CD4-positive, CD25-positive, alpha-beta regulatory T cell (primary cell): ENCODE measurements around the gene TENT4A. TPM values are rescaled to one million over a fixed set of nuclear protein-coding genes. Genes with fewer than 3 reads are reported as not detected.
"Not testable (repeated sequence)": the region's sequence is repeated elsewhere in the genome, so short reads cannot be mapped to it uniquely, and the experiment has no call there.

ENCODE experiments used
- ATAC-seq, 2 donors: fragments of 150-1000 bp; cut with Tn5 transposase; one replicate each; pipeline ENCODE4 v1.10.0; 2021; ENCODE audit warnings: low read depth in 2 of 2, moderate number of reproducible peaks in 2 of 2, moderate library complexity in 1 of 2
- DNase-seq, 3 donors: peaks; one replicate each; pipeline versions ENCODE4 v3.0.0 to v3.0.0-alpha.2; 2012 to 2022; ENCODE audit warnings: mixed read lengths in 1 of 3
- H3K27ac ChIP-seq: one replicate; pipeline ENCODE4 v1.7.0; 2013; ENCODE audit warnings: mild to moderate bottlenecking, low read length; ENCODE audit not compliant: insufficient read depth, poor library complexity, severe bottlenecking
- H3K27me3 ChIP-seq: one replicate; pipeline ENCODE4 v1.7.0; 2013; ENCODE audit warnings: low read length; ENCODE audit not compliant: control insufficient read depth, insufficient read depth
- H3K36me3 ChIP-seq: one replicate; pipeline ENCODE4 v1.7.0; 2013; ENCODE audit warnings: mild to moderate bottlenecking, low read length, moderate library complexity; ENCODE audit not compliant: control insufficient read depth, insufficient read depth
- H3K4me1 ChIP-seq: 2 replicates; pipeline ENCODE4 v1.7.0; 2013; ENCODE audit warnings: mild to moderate bottlenecking, low read length; ENCODE audit not compliant: insufficient read depth, control insufficient read depth, poor library complexity, severe bottlenecking
- H3K4me3 ChIP-seq: one replicate; pipeline ENCODE4 v1.7.0; 2013; ENCODE audit warnings: low read depth, mild to moderate bottlenecking, low read length, moderate library complexity
- H3K9me3 ChIP-seq, 2 experiments: 1 replicate in 1 of 2; 2 replicates in 1 of 2; pipeline ENCODE4 v1.7.0; 2013; ENCODE audit warnings: low read length in 2 of 2, mild to moderate bottlenecking in 1 of 2, moderate library complexity in 1 of 2; ENCODE audit not compliant: control insufficient read depth in 2 of 2
- H3K27ac Mint-ChIP-seq, 3 donors: one replicate each; pipeline ENCODE4 v1.8.0; 2020 to 2022; ENCODE audit warnings: mild to moderate bottlenecking in 3 of 3, mixed read lengths in 3 of 3, moderate library complexity in 2 of 3
- H3K27me3 Mint-ChIP-seq: one replicate; pipeline ENCODE4 v1.8.0; 2022; ENCODE audit warnings: mild to moderate bottlenecking, mixed read lengths
- H3K36me3 Mint-ChIP-seq: one replicate; pipeline ENCODE4 v1.8.0; 2020; ENCODE audit warnings: mixed read lengths
- H3K4me1 Mint-ChIP-seq, 4 donors: one replicate each; pipeline ENCODE4 v1.8.0; 2020 to 2022; ENCODE audit warnings: mixed read lengths in 4 of 4, mild to moderate bottlenecking in 1 of 4
- H3K4me3 Mint-ChIP-seq, 4 donors: one replicate each; pipeline ENCODE4 v1.8.0; 2020 to 2022; ENCODE audit warnings: mild to moderate bottlenecking in 4 of 4, mixed read lengths in 4 of 4, moderate library complexity in 3 of 4
- H3K9me3 Mint-ChIP-seq, 7 donors: one replicate each; pipeline ENCODE4 v1.8.0; 2020 to 2022; ENCODE audit warnings: mixed read lengths in 7 of 7, mild to moderate bottlenecking in 3 of 7, moderate library complexity in 2 of 7
- polyA plus RNA-seq, 4 donors: library from polyadenylated mRNA; unstranded; fragments of 300-500 nt; fragmentation: Illumina TruSeq; gene quantifications; one replicate each; pipeline ENCODE4 v1.2.3, GENCODE V29; 2021
- total RNA-seq: library from RNA; stranded (reverse); gene quantifications from one replicate; pipeline ENCODE4 v1.2.3, GENCODE V29; 2022

The TENT4A gene
- total RNA-seq (66.5 TPM), polyA plus RNA-seq (1 to 10 TPM in 2 of 4 donors, under 1 TPM in 2; 0.74 to 3.2 (median 1.0) TPM)

- peaks cover 6% of the 10 kb centered on the region for H3K27me3 Mint-ChIP-seq
- peak within 1 kb of the TSS; percentile 88 for H3K27ac ChIP-seq
- DNase-seq = peak in 1 of 3 donors; percentile 29
- H3K4me1 Mint-ChIP-seq = peaks cover 6 to 43% (median 29%) of the 10 kb centered on the region in 4 donors
- ATAC-seq = no peak
- peaks cover 6% of the 10 kb centered on the region for H3K36me3 Mint-ChIP-seq
- H3K4me1 ChIP-seq = peaks cover 46% of the 10 kb centered on the region
- H3K27me3 ChIP-seq = no peaks in the 10 kb centered on the region
- H3K4me3 ChIP-seq = peak within 1 kb of the TSS; percentile 70
- H3K9me3 Mint-ChIP-seq = peaks cover 0 to 5% (median 0%) of the 10 kb centered on the region in 7 donors
- no peaks in the 10 kb centered on the region for H3K9me3 ChIP-seq
- peaks cover under 1% of the 10 kb centered on the region for H3K36me3 ChIP-seq
- peak within 1 kb of the TSS; percentile 89 to 95 (median 90) for H3K27ac Mint-ChIP-seq
- peak within 1 kb of the TSS; percentile 90 to 95 (median 92) for H3K4me3 Mint-ChIP-seq
Observed at GRCh38 chr5:6713274-6714225, at the start of gene TENT4A. Gene TENT4A, plus strand, starts transcription at chr5:6713432. Its CDS starts 552 bp downstream, at chr5:6713984.

- DNase-seq (no peak), ATAC-seq (no peak)
- Histone ChIP-seq H3K9me3 (no peaks in the 10 kb centered on the region), H3K27me3 (no peaks in the 10 kb centered on the region), H3K36me3 (no peaks in the 10 kb centered on the region), H3K4me1 (no peaks in the 10 kb centered on the region), H3K27ac (no peak overlapping the region), H3K4me3 (no peak overlapping the region)
- Mint-ChIP-seq H3K4me1 (peaks cover 0 to 5% (median 0%) of the 10 kb centered on the region in 4 donors), H3K27me3 (no peaks in the 10 kb centered on the region), H3K9me3 (peaks cover 0 to 5% (median 0%) of the 10 kb centered on the region in 7 donors), H3K27ac (no peak overlapping the region), H3K36me3 (peaks cover 25% of the 10 kb centered on the region), H3K4me3 (no peak overlapping the region)
Observed at GRCh38 chr5:6666762-6667161, 46.5 kb upstream of the TENT4A start.

GRCh38 chr5:6667648-6668047 lies 45.6 kb upstream of the TENT4A start:
- no peak overlapping the region for H3K4me3 Mint-ChIP-seq
- H3K27me3 Mint-ChIP-seq = no peaks in the 10 kb centered on the region
- peaks cover 20% of the 10 kb centered on the region for H3K36me3 Mint-ChIP-seq
- peaks cover 0 to under 1% (median 0%) of the 10 kb centered on the region in 4 donors for H3K4me1 Mint-ChIP-seq
- no peaks in the 10 kb centered on the region for H3K27me3 ChIP-seq
- no peak for ATAC-seq
- H3K27ac ChIP-seq = no peak overlapping the region
- no peak overlapping the region for H3K27ac Mint-ChIP-seq
- H3K36me3 ChIP-seq = no peaks in the 10 kb centered on the region
- H3K4me1 ChIP-seq = no peaks in the 10 kb centered on the region
- H3K4me3 ChIP-seq = no peak overlapping the region
- no peaks in the 10 kb centered on the region for H3K9me3 ChIP-seq
- no peak for DNase-seq
- H3K9me3 Mint-ChIP-seq = peaks cover 0 to 5% (median 0%) of the 10 kb centered on the region in 7 donors

DNA sequence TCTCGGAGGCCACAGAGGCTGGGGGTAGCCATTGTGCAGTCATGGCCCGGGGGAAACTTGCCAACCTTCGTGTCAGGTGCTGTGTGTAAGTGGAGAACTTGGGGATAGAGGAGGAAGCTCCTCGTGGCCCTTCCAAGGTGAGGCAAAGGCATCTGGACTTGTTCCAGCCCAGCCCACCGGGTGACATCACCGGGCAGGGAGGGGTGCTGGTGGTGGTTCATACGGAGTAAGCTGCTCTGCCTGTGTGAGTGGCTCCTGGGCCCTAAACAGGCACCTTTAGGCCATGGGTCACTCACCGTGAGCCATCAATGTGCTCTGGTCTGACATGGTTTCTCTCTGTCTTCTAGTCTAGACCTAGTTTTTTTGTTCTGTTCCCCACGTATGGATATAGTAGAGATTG lies 44.5 kb upstream of the TENT4A start:
- not testable (repeated sequence) for H3K27me3 ChIP-seq, H3K4me3 Mint-ChIP-seq, H3K27ac Mint-ChIP-seq, ATAC-seq, H3K9me3 ChIP-seq, H3K27me3 Mint-ChIP-seq, H3K9me3 Mint-ChIP-seq, H3K4me3 ChIP-seq, H3K4me1 Mint-ChIP-seq, H3K36me3 ChIP-seq, DNase-seq, H3K4me1 ChIP-seq, H3K27ac ChIP-seq
- peaks cover 23% of the 10 kb centered on the region for H3K36me3 Mint-ChIP-seq

- DNase-seq = no peak
- Mint-ChIP-seq H3K9me3 (peaks cover 0 to 6% (median 2%) of the 10 kb centered on the region in 7 donors), H3K27ac (no peak overlapping the region), H3K4me3 (no peak overlapping the region), H3K4me1 (no peaks in the 10 kb centered on the region), H3K36me3 (peaks cover 23% of the 10 kb centered on the region), H3K27me3 (no peaks in the 10 kb centered on the region)
- ATAC-seq = no peak
- H3K9me3 ChIP-seq = no peaks in the 10 kb centered on the region
- H3K27ac ChIP-seq = no peak overlapping the region
- no peak overlapping the region for H3K4me3 ChIP-seq
- H3K4me1 ChIP-seq = no peaks in the 10 kb centered on the region
- no peaks in the 10 kb centered on the region for H3K27me3 ChIP-seq
- H3K36me3 ChIP-seq = no peaks in the 10 kb centered on the region
Observed at GRCh38 chr5:6673031-6673430, 40.2 kb upstream of the TENT4A start.

- Histone ChIP-seq H3K9me3 (no peaks in the 10 kb centered on the region), H3K4me3 (no peak overlapping the region), H3K27ac (no peak overlapping the region), H3K36me3 (no peaks in the 10 kb centered on the region), H3K27me3 (no peaks in the 10 kb centered on the region), H3K4me1 (no peaks in the 10 kb centered on the region)
- Mint-ChIP-seq H3K27me3 (peaks cover 4% of the 10 kb centered on the region), H3K9me3 (peaks cover 0 to 6% (median 2%) of the 10 kb centered on the region in 7 donors), H3K4me1 (no peaks in the 10 kb centered on the region), H3K36me3 (peaks cover 20% of the 10 kb centered on the region), H3K27ac (no peak overlapping the region), H3K4me3 (no peak overlapping the region)
- ATAC-seq = no peak
- DNase-seq = no peak
Observed at GRCh38 chr5:6673963-6674362, 39.3 kb upstream of the TENT4A start.

GRCh38 chr5:6674421-6674820 lies 38.8 kb upstream of the TENT4A start:
- DNase-seq (no peak), ATAC-seq (no peak)
- H3K27me3 Mint-ChIP-seq = peaks cover 5% of the 10 kb centered on the region
- H3K9me3 Mint-ChIP-seq = peaks cover 0 to 6% (median 2%) of the 10 kb centered on the region in 7 donors
- Histone ChIP-seq H3K36me3 (no peaks in the 10 kb centered on the region), H3K4me3 (no peak overlapping the region), H3K27me3 (no peaks in the 10 kb centered on the region), H3K9me3 (no peaks in the 10 kb centered on the region), H3K4me1 (no peaks in the 10 kb centered on the region), H3K27ac (no peak overlapping the region)
- H3K36me3 Mint-ChIP-seq = peaks cover 16% of the 10 kb centered on the region
- no peaks in the 10 kb centered on the region for H3K4me1 Mint-ChIP-seq
- H3K4me3 Mint-ChIP-seq = no peak overlapping the region
- no peak overlapping the region for H3K27ac Mint-ChIP-seq
